ENCODE data around the gene PCNX3.

Gene PCNX3

DNA sequence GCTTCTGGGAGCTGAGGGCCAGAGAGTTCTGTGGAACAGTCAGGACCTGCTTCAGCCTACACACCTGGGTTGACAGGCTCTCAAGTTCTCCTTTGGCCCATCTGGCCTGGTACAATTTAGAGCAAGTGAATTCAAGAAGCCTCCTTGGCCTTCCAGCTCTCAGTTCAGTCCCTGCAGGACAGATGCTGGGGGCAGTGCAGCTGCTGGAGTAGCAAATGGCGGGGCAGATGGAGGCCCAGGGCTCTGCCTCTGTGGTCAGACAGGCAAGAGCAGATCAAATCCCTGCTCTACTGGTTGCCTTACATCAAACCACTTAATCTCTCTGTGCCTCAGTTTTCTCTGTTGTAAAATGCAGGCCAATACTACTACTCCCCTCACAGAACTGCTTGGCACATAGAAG, 11.3 kb upstream of the PCNX3 start:
- Mint-ChIP-seq H3K27me3 (no peaks in the 10 kb centered on the region), H3K36me3 (ENCODE audit: low read depth) (peaks cover 33% of the 10 kb centered on the region), H3K4me3 (no peak overlapping the region), H3K27ac (no peak overlapping the region), H3K4me1 (ENCODE audit: low read depth) (peaks cover 3% of the 10 kb centered on the region), H3K9me3 (no peaks in the 10 kb centered on the region)

DNA sequence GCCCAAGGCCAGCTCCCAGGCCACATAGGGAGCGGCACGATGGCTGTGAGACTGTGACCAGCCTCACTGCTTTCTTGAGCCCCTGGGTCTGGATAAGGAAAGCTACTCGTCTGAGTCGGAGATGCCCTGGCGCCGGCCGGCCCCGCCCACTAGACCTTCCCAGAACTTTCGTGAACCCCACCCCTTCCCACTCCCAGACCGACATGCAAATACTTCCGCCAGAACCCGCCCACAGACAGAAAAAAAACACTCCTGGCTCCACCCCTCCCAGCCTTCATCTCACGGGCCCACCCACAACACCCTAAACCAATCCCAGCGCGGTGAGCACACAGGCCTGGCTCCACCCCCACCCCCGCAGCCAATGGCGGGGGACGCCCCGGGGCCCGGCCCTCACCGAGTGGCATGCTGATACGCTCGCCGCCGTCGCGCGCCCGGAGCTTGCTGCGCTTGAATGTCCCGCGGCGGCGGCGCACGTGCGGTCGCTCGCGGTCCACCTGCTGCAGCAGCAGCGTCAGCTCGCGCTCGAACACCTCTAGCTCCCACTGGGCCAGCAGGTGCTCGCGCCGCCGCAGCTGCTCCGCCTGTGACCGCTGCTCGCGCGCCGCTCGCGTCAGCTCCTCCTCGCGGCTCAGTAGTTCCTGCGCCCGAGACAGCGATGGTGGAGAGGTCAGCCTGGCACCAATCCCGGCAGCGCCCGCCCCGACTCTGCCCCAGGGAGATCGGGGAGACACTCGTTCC, 8.5 kb upstream of the PCNX3 start:
- H3K27ac Mint-ChIP-seq: no peak overlapping the region
- H3K4me3 Mint-ChIP-seq: no peak overlapping the region
- H3K36me3 Mint-ChIP-seq (ENCODE audit: low read depth): peaks cover 43% of the 10 kb centered on the region
- H3K9me3 Mint-ChIP-seq: no peaks in the 10 kb centered on the region
- H3K27me3 Mint-ChIP-seq: no peaks in the 10 kb centered on the region
- peaks cover 27% of the 10 kb centered on the region for H3K4me1 Mint-ChIP-seq (ENCODE audit: low read depth)

DNA sequence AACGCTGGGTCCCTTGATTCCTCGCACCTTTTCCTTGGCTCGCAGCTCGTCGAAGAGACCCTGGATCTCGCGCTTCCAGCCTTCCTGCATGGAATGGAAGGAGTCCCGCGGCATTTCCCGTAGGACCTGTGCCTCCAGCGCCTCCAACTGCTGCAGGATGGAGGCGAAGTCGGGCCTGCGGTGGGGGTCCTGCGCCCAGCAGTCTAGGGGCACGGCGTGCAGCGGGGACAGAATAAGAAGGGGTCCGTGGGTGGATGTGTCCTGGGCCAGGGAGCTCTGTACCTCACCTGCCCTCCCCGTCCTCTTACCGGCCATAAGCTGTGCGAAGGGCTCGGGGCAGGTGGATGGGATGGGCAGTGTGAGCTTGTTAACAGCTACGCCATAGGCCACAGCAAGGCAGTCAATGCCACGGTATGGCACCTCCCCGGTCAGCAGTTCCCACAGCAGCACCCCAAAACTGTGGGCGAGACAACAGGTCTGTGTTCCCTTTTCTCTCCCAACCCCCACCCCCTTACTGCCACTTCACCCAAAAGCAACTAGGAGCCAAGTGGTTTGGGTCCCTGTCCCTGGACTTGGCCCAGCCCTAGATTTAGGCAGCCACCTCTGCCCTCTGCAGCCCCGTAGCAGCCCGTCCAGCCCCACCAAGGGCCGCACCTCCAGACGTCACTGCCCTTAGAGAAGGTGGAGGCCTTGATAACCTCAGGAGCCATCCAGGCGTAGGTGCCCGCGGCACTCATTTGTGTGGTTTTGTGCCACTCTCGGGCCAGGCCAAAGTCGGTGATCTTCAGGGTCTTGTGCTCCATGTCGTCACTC, 7.8 kb upstream of the PCNX3 start:
- no peak overlapping the region for H3K4me3 Mint-ChIP-seq
- peaks cover 49% of the 10 kb centered on the region for H3K36me3 Mint-ChIP-seq (ENCODE audit: low read depth)
- peaks cover 35% of the 10 kb centered on the region for H3K4me1 Mint-ChIP-seq (ENCODE audit: low read depth)

DNA sequence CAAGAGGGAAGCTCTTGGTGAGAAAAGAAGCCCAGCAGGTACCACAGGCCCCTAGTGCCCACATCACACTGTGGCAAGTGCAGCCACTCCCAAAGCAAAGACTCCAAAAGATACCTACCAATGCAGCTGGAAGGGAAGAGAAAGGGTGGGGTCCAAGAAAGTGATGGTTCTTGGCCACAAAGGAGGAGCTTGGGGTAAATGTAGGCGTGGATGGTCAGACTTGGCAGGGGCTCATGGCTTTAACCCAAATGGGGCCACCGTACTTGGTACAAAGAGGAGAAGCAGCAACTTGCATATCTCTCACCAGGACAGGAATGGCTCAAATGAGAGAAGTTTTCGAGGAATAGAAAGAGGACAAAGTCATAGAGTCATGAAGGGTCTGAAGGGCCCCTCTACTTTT, 6.3 kb upstream of the PCNX3 start:
- H3K27ac Mint-ChIP-seq: peak overlapping the region; percentile 63
- peak overlapping the region; percentile 28 for H3K4me3 Mint-ChIP-seq
- no peaks in the 10 kb centered on the region for H3K9me3 Mint-ChIP-seq
- peaks cover 40% of the 10 kb centered on the region for H3K4me1 Mint-ChIP-seq (ENCODE audit: low read depth)
- no peaks in the 10 kb centered on the region for H3K27me3 Mint-ChIP-seq
- peaks cover 38% of the 10 kb centered on the region for H3K36me3 Mint-ChIP-seq (ENCODE audit: low read depth)

More for the DNA sequence above, 7.8 kb upstream of the PCNX3 start:
- peak overlapping the region; percentile 45 for H3K27ac Mint-ChIP-seq
- no peaks in the 10 kb centered on the region for H3K27me3 Mint-ChIP-seq
- H3K9me3 Mint-ChIP-seq: no peaks in the 10 kb centered on the region

DNA sequence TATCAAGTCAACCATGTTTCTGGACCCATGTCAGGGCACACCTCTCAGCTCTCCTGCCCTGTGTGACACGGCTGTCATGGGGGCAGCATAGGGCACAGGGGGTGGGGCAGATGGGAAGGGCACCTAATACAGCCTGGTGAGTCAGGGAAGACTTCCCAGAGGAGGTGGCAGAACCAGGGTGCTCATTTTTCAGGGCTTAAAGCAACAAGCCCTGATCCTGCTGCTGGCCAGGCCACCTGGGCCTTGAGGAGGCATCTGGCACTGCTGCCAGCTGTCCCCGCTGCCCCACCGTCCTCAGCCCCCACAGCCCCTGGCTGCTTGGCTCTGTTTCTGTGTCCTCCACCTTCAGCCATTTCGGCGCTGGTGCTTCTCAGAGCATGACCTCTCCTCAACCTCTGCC, 5.9 kb upstream of the PCNX3 start:
- Mint-ChIP-seq H3K9me3 (no peaks in the 10 kb centered on the region), H3K4me3 (no peak overlapping the region)

DNA sequence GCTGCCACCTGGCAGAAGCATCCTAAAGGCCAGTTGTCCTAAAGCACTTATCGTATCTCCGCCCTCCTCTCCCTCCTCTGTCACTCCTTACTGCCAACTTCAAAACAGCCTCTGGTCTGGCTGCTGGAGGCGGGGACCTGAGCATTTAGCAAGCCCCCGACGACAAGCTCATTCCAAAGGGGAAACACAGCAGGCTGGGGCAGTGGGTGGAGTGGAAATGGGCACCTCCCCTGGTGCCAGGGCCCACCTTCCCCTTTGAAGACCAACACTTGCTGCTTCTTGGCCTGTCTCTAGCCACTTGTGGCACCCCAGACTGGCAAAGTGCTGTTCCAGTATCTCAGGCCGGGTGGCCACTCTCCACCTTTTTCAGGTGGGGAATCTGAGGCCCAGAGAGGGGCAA, 5.2 kb upstream of the PCNX3 start:
- Mint-ChIP-seq H3K36me3 (ENCODE audit: low read depth) (peaks cover 34% of the 10 kb centered on the region), H3K27me3 (no peaks in the 10 kb centered on the region), H3K9me3 (no peaks in the 10 kb centered on the region), H3K4me1 (ENCODE audit: low read depth) (peaks cover 41% of the 10 kb centered on the region), H3K4me3 (peak overlapping the region; percentile 39), H3K27ac (peak overlapping the region; percentile 22)

More for the DNA sequence above, 5.9 kb upstream of the PCNX3 start:
- Mint-ChIP-seq H3K27ac (peak overlapping the region; percentile 63), H3K36me3 (ENCODE audit: low read depth) (peaks cover 38% of the 10 kb centered on the region), H3K27me3 (no peaks in the 10 kb centered on the region), H3K4me1 (ENCODE audit: low read depth) (peaks cover 40% of the 10 kb centered on the region)

DNA sequence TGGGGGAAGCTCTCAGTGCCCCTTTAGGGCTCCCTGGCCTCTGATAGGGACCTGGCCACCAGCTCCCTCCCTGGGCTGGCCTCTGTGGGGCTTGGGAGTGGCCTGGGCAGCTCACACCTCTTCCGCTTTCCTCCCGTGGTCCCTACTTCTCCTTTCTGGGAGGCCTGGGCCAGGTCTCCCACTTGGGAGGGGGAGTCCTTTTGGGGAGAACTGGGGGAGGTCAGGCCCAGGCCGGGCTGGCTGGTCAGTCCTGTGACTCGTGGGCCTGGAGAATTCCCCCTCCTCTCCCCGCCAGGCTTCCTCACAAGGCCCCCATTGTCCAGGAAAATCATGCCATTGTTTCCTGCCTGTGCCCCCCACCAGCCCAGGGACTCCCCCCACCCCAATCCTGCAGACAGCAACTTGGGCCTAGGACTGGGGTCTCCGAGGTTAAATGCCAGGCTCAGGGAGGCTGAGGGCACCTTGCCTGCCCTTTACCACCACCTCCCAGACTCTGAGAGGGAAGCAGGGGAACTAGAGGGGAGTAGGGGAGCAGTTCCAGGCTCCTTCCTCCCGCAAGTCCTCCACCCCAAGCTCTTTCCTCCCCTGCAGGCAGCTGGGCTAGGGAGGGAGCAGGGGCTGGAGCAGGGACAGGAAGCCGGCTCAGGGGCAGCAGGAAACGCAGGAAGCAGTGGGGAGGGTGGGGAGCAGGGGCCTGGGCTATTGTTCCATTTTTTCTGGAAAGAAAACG, 4.4 kb upstream of the PCNX3 start:
- H3K36me3 Mint-ChIP-seq (ENCODE audit: low read depth): peaks cover 31% of the 10 kb centered on the region
- H3K4me3 Mint-ChIP-seq: peak overlapping the region; percentile 39
- no peaks in the 10 kb centered on the region for H3K9me3 Mint-ChIP-seq
- peaks cover 44% of the 10 kb centered on the region for H3K4me1 Mint-ChIP-seq (ENCODE audit: low read depth)
- H3K27ac Mint-ChIP-seq: peak overlapping the region; percentile 55
- no peaks in the 10 kb centered on the region for H3K27me3 Mint-ChIP-seq

DNA sequence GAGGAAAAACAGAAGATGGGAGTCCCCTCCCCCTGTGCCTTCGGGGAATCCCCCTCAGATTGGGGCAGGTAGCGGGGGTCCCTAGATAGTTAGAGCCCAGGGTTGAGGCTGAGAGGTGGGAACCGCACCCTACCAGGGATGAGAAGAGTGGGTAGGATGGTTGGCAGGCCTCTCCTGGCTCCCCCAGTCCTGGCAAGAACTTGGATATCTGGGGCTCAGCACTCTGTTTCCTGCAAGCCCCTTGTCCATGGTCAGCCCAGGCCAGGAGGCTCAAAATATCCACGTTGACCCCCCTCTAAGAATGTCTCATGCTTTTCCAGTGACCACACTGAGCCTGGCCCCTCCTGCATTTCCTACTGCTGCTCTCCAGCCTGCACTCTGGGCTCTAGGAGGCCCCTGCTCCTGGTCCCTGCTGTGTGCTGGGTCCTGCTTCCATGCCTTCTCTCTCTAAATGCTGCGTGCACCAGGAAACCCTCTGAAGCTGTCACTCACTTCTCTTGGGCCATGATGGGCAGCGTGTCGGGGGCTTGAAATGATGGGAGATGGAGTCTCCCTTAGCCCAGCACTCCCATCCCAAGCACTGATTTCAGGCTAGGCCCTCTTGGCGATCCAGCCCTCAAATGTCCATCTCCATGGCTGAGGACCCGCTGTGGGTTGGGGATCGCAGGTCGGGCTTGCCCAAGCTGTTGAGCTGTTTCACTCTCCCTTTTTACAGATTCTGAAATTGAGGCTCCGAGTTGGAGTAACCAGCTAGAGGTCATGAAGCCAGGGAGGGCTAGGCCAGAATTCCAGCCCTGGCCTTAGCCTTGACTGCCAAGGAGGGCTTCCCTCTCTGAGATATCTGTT, 3.6 kb upstream of the PCNX3 start:
- H3K9me3 Mint-ChIP-seq: no peaks in the 10 kb centered on the region
- peak overlapping the region; percentile 90 for H3K27ac Mint-ChIP-seq
- peak overlapping the region; percentile 95 for H3K4me3 Mint-ChIP-seq
- H3K4me1 Mint-ChIP-seq (ENCODE audit: low read depth): peaks cover 52% of the 10 kb centered on the region
- H3K27me3 Mint-ChIP-seq: no peaks in the 10 kb centered on the region
- peaks cover 31% of the 10 kb centered on the region for H3K36me3 Mint-ChIP-seq (ENCODE audit: low read depth)

DNA sequence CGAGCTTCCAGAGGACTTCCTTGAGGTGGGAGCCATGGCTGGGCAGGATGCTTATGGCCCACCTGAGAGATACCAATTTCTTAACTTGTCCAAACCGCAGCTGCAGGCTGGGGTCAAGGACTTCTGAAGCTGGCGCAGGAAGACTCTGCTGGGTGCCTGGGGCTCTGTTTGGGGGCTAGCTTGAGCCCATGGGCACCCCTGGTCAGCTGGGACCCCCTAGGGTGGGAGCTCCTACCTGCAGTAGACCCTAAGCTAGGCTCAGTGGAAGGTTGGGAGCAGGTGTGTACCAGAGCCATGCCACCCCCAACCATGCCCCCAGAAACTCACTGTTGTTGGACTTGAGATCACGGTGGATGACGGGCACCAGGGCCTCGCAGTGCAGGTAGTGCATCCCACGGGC, 2.9 kb upstream of the PCNX3 start:
- Mint-ChIP-seq H3K36me3 (ENCODE audit: low read depth) (peaks cover 37% of the 10 kb centered on the region), H3K27ac (peak overlapping the region; percentile 90), H3K27me3 (no peaks in the 10 kb centered on the region), H3K4me3 (peak overlapping the region; percentile 95), H3K4me1 (ENCODE audit: low read depth) (peaks cover 59% of the 10 kb centered on the region), H3K9me3 (no peaks in the 10 kb centered on the region)

DNA sequence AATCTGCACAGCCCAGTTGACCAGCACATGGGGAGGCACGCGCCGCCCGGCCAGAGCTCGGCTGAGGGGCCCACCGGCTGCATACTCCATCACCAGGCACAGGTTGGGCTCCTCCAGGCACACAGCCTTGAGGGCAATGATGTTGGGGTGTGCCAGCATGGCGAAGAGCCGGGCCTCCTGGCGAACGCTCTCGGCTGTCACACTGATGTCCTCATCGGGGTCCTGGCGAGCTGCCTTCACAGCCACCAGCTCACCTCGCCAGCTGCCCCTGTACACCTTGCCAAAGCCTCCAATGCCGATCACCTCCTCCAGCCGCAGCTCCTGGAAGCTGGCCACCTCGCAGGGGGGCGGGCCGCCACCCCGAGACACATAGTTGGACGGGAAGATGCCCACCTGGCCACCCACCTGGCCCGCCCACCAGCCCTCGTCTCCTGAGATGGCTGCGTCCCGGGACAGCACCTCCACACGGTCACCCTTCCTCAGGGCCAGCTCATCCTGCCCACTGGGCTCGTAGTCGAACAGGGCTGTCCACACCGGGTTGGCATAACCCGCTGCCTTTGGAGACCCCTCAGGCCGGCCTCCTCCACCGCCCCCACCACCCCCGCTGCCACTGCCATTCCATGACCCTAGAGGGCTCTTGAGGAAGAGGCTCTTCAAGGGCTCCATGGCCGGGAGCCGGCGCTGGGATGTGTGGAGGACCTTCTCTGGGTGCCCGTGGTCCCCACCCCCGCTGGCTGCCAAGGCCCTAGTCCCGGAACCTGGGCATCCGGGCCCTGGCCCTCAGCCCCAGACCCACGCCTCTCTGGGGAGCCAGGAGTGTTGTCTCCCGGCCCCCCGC, 2.3 kb upstream of the PCNX3 start:
- H3K9me3 Mint-ChIP-seq: no peaks in the 10 kb centered on the region
- peaks cover 39% of the 10 kb centered on the region for H3K36me3 Mint-ChIP-seq (ENCODE audit: low read depth)
- no peaks in the 10 kb centered on the region for H3K27me3 Mint-ChIP-seq
- peak overlapping the region; percentile 95 for H3K4me3 Mint-ChIP-seq
- peak overlapping the region; percentile 87 for H3K27ac Mint-ChIP-seq
- peaks cover 62% of the 10 kb centered on the region for H3K4me1 Mint-ChIP-seq (ENCODE audit: low read depth)

DNA sequence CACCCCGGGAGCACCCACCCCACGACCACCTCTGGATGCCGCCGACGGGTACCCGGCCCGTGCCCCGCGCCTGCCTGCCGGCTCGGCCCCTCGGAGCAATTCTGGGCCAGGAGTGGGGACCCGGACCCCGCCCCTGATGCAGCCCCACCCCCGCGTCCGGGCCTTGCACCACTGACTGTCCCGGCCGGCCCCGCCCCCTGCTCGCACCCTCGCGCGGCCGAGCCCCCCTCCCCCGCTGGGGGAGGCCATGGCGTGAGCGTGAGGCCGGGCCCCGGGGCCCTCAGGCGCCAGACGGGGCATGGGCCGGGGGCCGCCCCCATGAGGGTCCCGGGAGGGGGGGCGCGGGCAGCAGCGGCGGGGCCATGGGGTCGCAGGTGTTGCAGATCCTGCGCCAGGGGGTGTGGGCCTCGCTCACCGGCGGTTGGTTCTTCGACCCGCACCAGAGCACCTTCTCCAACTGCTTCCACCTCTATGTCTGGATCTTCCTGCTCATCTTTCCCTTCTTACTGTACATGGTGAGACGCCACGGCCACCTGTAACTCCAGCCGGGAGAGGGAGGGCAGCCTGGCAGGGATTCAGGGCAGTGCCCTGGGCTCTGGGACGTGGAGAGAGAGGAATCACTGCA, 486 bp downstream of the PCNX3 start:
- Mint-ChIP-seq H3K9me3 (no peaks in the 10 kb centered on the region), H3K27me3 (no peaks in the 10 kb centered on the region), H3K4me3 (peak overlapping the region; percentile 97), H3K36me3 (ENCODE audit: low read depth) (peaks cover 38% of the 10 kb centered on the region), H3K4me1 (ENCODE audit: low read depth) (peaks cover 44% of the 10 kb centered on the region), H3K27ac (peak overlapping the region; percentile 96)

DNA sequence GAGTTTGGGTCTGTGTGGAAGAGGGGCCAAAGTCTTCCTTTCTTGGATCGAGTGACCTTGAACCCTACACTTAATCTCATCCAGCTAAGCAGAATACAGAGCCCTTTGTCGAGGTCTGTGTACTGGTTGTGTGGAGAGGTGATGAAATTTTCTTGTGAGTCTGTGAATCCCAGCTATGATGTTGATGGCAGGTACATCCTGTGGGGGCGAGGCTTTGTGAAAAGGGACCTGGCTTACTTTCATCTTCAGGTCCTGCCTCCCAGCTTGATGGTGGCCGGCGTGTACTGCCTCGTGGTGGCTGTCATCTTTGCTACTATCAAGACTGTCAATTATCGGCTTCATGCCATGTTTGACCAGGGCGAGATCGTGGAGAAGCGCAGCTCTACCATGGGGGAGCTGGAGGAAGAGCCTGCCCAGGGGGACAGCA, 1.0 kb downstream of the PCNX3 start:
- Mint-ChIP-seq H3K27ac (peak overlapping the region; percentile 96), H3K36me3 (ENCODE audit: low read depth) (peaks cover 42% of the 10 kb centered on the region), H3K9me3 (no peaks in the 10 kb centered on the region), H3K4me1 (ENCODE audit: low read depth) (peaks cover 40% of the 10 kb centered on the region), H3K27me3 (no peaks in the 10 kb centered on the region), H3K4me3 (peak overlapping the region; percentile 97)

DNA sequence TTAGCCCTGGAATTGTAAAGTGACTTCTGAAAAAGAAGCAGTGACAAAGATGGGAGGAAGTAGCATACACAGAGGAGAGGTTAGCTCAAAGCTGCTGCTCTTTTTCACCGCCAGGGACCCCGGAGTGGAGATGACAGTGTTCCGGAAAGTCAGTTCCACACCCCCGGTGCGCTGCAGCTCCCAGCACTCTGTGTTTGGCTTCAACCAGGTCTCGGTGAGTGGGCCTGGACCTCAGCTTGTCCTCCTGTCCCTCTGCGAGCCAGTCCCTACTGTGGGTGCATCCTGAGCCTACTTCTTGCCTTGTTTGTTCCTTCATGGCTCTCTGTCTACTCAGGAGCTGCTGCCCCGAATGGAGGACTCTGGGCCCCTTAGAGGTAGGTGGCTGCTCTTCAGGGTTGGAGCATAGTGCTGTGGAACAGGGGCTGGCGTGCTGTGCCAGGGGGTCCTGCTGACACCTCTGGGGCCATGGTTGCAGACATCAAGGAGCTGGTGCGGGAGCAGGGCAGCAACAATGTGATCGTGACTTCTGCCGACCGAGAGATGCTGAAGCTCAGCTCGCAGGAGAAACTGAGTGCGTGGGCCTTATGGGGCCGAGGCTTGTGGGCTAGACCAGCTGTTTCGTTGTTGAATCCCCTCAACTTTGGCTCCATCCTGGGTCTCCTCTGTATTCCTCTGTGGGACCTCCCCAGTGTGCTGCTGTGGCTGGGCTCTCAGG, 1.7 kb downstream of the PCNX3 start:
- H3K27ac Mint-ChIP-seq: peak overlapping the region; percentile 96
- H3K9me3 Mint-ChIP-seq: no peaks in the 10 kb centered on the region
- H3K4me1 Mint-ChIP-seq (ENCODE audit: low read depth): peaks cover 35% of the 10 kb centered on the region
- peak overlapping the region; percentile 97 for H3K4me3 Mint-ChIP-seq
- no peaks in the 10 kb centered on the region for H3K27me3 Mint-ChIP-seq
- peaks cover 42% of the 10 kb centered on the region for H3K36me3 Mint-ChIP-seq (ENCODE audit: low read depth)
